Epidermal melanocyte (primary cell): ENCODE measurements around the gene ZNF724.
A peak's percentile ranks its signal among the peaks of the same experiment; 100 is the strongest.
"Not testable (repeated sequence)": the region's sequence is repeated elsewhere in the genome, so short reads cannot be mapped to it uniquely, and the experiment has no call there.

ENCODE experiments used
- DNase-seq: peaks from one replicate; pipeline ENCODE4 v3.0.0; 2011; ENCODE audit warnings: low spot score; ENCODE audit not compliant: insufficient read length

The ZNF724 gene

GRCh38 chr19:23249911-23250649, at the start of gene ZNF724:
ZNF724 (minus strand) TSS chr19:23250394; CDS start chr19:23250242, 152 bp downstream.
- DNase-seq, result peak; percentile 96

- DNase-seq, result no peak
Measured at GRCh38 chr19:23294141-23294540, 43.9 kb upstream of the ZNF724 start.

- DNase-seq, result not testable (repeated sequence)
Measured at GRCh38 chr19:23289966-23290365, 39.8 kb upstream of the ZNF724 start.

- no peak for DNase-seq
Measured at GRCh38 chr19:23287620-23288019, 37.4 kb upstream of the ZNF724 start.

- no peak for DNase-seq
Measured at GRCh38 chr19:23286477-23286876, 36.3 kb upstream of the ZNF724 start.

- DNase-seq, result no peak
Measured at GRCh38 chr19:23285948-23286347, 35.8 kb upstream of the ZNF724 start.

GRCh38 chr19:23285326-23285725, 35.1 kb upstream of the ZNF724 start:
- not testable (repeated sequence) for DNase-seq

- DNase-seq, result no peak
Measured at GRCh38 chr19:23283925-23284324, 33.7 kb upstream of the ZNF724 start.

- DNase-seq, result no peak
Measured at GRCh38 chr19:23281663-23282276, 31.6 kb upstream of the ZNF724 start.

GRCh38 chr19:23278118-23278517, 27.9 kb upstream of the ZNF724 start:
- DNase-seq, result not testable (repeated sequence)

- peak; percentile 88 for DNase-seq
Measured at GRCh38 chr19:23273590-23274412, 23.6 kb upstream of the ZNF724 start.

GRCh38 chr19:23273022-23273589, 22.9 kb upstream of the ZNF724 start:
- DNase-seq, result no peak

- DNase-seq, result no peak
Measured at GRCh38 chr19:23263870-23264590, 13.8 kb upstream of the ZNF724 start.

- DNase-seq, result no peak
Measured at GRCh38 chr19:23263396-23263795, 13.2 kb upstream of the ZNF724 start.

- no peak for DNase-seq
Measured at GRCh38 chr19:23262920-23263319, 12.7 kb upstream of the ZNF724 start.

GRCh38 chr19:23261496-23262020, 11.4 kb upstream of the ZNF724 start:
- DNase-seq, result no peak

- DNase-seq, result no peak
Measured at GRCh38 chr19:23260956-23261355, 10.8 kb upstream of the ZNF724 start.

GRCh38 chr19:23259961-23260360, 9.8 kb upstream of the ZNF724 start:
- no peak for DNase-seq

GRCh38 chr19:23255700-23256099, 5.5 kb upstream of the ZNF724 start:
- no peak for DNase-seq

- DNase-seq, result no peak
Measured at GRCh38 chr19:23254141-23254910, 4.1 kb upstream of the ZNF724 start.
